ENCODE data around the gene TMTC3. TPM values are rescaled to one million over a fixed set of nuclear protein-coding genes. Genes with fewer than 3 reads are reported as not detected.

TMTC3 gene
- 2.8 and 3.7 TPM in 2 replicates for polyA plus RNA-seq (2012; rRNA removed)
- 4.1 and 4.6 TPM in 2 replicates for polyA plus RNA-seq (2012; cell fraction: cytosol; rRNA removed)
- 1.2 and 3.1 TPM in 2 replicates for polyA plus RNA-seq (2012; cell fraction: nucleus; rRNA removed)

- Histone ChIP-seq H3K9ac (peak within 1 kb of the TSS; percentile 73), H3K9me2 (no peaks in the 10 kb centered on the region), H3K9me3 (no peaks in the 10 kb centered on the region), H2AFZ (ENCODE audit: low read depth) (peak within 1 kb of the TSS; percentile 96), H4K20me1 (ENCODE audit: insufficient read depth) (no peaks in the 10 kb centered on the region), H3F3A (replicated peaks; ENCODE audit: insufficient read depth) (peaks cover 6% of the 10 kb centered on the region), H3K4me3 (ENCODE audit: low read depth in 2 of 2, low read length in 1 of 2) (peak within 1 kb of the TSS; percentile 93 to 97), H3K4me2 (peak within 1 kb of the TSS; percentile 85), H3K27ac (ENCODE audit: low read depth in 2 of 2, low read length in 1 of 2) (peak within 1 kb of the TSS; percentile 76 to 89), H3K27me3 (ENCODE audit: insufficient read depth) (no peaks in the 10 kb centered on the region), H3K79me2 (ENCODE audit: insufficient read depth) (peaks cover 48% of the 10 kb centered on the region), H3K36me3 (replicated peaks in 1 of 2; ENCODE audit: control insufficient read depth in 1 of 2, insufficient read depth in 2 of 2, low read length in 1 of 2) (peaks cover 11 to 19% of the 10 kb centered on the region in 2 experiments), H3K4me1 (ENCODE audit: control insufficient read depth in 1 of 2, insufficient read depth in 2 of 2, low read depth in 1 of 2, low read length in 1 of 2) (peaks cover 0 to 8% of the 10 kb centered on the region in 2 experiments; a peak in 3 of 4 replicates)
- peak; percentile 84 for DNase-seq
- POLR2A ChIA-PET: interaction anchor here (0.6 to 1.0 kb wide), 2 partner anchors 10 to 438 kb away, joined by 3 read pairs; partner anchors contain the start of gene KITLG
- under 1% methylated on average over 19 of the region's 49 CpGs for WGBS (ENCODE audit: low lambda C conversion rate)
- CTCF ChIA-PET: interaction anchor here (0.6 to 1.6 kb wide), 5 partner anchors 12 to 1103 kb away, joined by 3 to 8 read pairs (median 3); no protein-coding TSS in a partner anchor
- peak; percentile 42 for TF ChIP-seq TAF1 (IDR thresholded peaks at IDR 0.05; ENCODE audit: borderline replicate concordance, low read depth, low read length)
- no peak; the same call in 1 of the 2 replicates for TF ChIP-seq SIN3A (IDR thresholded peaks at IDR 0.05; ENCODE audit: borderline replicate concordance, low read depth, low read length)
- no peak for TF ChIP-seq JUND (IDR thresholded peaks at IDR 0.05)
- TF ChIP-seq MAX (IDR thresholded peaks at IDR 0.05; ENCODE audit: low read depth): no peak; the same call in none of the 2 replicates
- TF ChIP-seq ELF1 (IDR thresholded peaks at IDR 0.05): peak; percentile 70
- TF ChIP-seq RAD21 (IDR thresholded peaks at IDR 0.05; ENCODE audit: low read length): no peak
- no peak for TF ChIP-seq TEAD4 (IDR thresholded peaks at IDR 0.05; ENCODE audit: borderline replicate concordance, insufficient read depth)
- no peak for TF ChIP-seq USF1 (IDR thresholded peaks at IDR 0.05; ENCODE audit: borderline replicate concordance, low read depth)
- TF ChIP-seq REST (IDR thresholded peaks at IDR 0.05; ENCODE audit: low read depth, low read length): no peak
- TF ChIP-seq NFIC (IDR thresholded peaks at IDR 0.05; ENCODE audit: borderline replicate concordance): no peak
- TF ChIP-seq IRF3 (IDR thresholded peaks at IDR 0.05; ENCODE audit: low read depth, low read length): peak; percentile 9; the same call in 1 of the 2 replicates
- no peak for TF ChIP-seq FOXM1 (IDR thresholded peaks at IDR 0.05; ENCODE audit: low read depth)
- TF ChIP-seq YY1 (IDR thresholded peaks at IDR 0.05; ENCODE audit: low read depth): no peak; the same call in 1 of the 2 replicates
- TF ChIP-seq EP300 (IDR thresholded peaks at IDR 0.05; ENCODE audit: borderline replicate concordance in 1 of 2, low read depth in 1 of 2, low read length in 1 of 2): no peak
- TF ChIP-seq FOSL2 (IDR thresholded peaks at IDR 0.05; ENCODE audit: borderline replicate concordance, low read depth): no peak
- TF ChIP-seq POLR2AphosphoS5 (IDR thresholded peaks at IDR 0.05; ENCODE audit: low read depth, low read length): peak; percentile 74
- TF ChIP-seq CTCF (IDR thresholded peaks at IDR 0.05): no peak
- no peak for TF ChIP-seq NRF1 (IDR thresholded peaks at IDR 0.05; ENCODE audit: low read depth, low read length)
- no peak for TF ChIP-seq RXRA (IDR thresholded peaks at IDR 0.05; ENCODE audit: borderline replicate concordance, low read depth)
- 0 out of 2 replicates have a peak, but pooled peaks have one; percentile 30 for TF ChIP-seq RCOR1 (IDR thresholded peaks at IDR 0.05; ENCODE audit: low read length)
- TF ChIP-seq SMC3 (IDR thresholded peaks at IDR 0.05; ENCODE audit: low read depth, low read length): no peak
- no peak for TF ChIP-seq MEF2A (IDR thresholded peaks at IDR 0.05; ENCODE audit: borderline replicate concordance, low read depth)
- TF ChIP-seq EZH2phosphoT487 (IDR thresholded peaks at IDR 0.05; ENCODE audit: borderline replicate concordance, low read depth): no peak
- TF ChIP-seq TCF12 (IDR thresholded peaks at IDR 0.05): no peak
- TF ChIP-seq GATA2 (CRISPR knock-in tag; IDR thresholded peaks at IDR 0.05): peak; percentile 73
Observed at GRCh38 chr12:88141774-88142609, at the start of gene TMTC3, which contains the start of gene CEP290. TSS of gene TMTC3 (plus strand) at chr12:88142307. CDS start at chr12:88148316, 6,009 bp downstream. TSS of gene CEP290 (minus strand) at chr12:88142088. CDS start at chr12:88141307, 781 bp downstream.

All from SK-N-SH (cell line).